A549 (cell line): ENCODE data around the gene OXNAD1.

ENCODE experiments used
- CEBPB ChIP-seq, 2 experiments: fragments of >200 bp in 1 of 2; sonication (Bioruptor Twin) in 1 of 2; formaldehyde crosslinking in 1 of 2; IDR thresholded peaks; 2 replicates each; pipeline ENCODE4 v1.6.1; 2012 to 2016
- CHD2 ChIP-seq: fragments of 150-350 bp; IDR thresholded peaks from 2 replicates; pipeline ENCODE4 v1.6.1; 2014; ENCODE audit warnings: low read length; ENCODE audit not compliant: partially characterized antibody
- CTCF ChIP-seq: fragments of >200 bp; sonication (Bioruptor Twin); formaldehyde crosslinking; IDR thresholded peaks from 3 replicates; pipeline ENCODE4 v1.5.1; 2016
- MYC ChIP-seq: IDR thresholded peaks from 2 replicates; pipeline ENCODE4 v1.6.1; 2012; ENCODE audit warnings: mild to moderate bottlenecking, inconsistent platforms, low read length, improper control_type of control experiment, borderline replicate concordance
- NR3C1 ChIP-seq: fragments of >200 bp; sonication (Bioruptor Twin); formaldehyde crosslinking; IDR thresholded peaks from 3 replicates; pipeline ENCODE4 v1.6.1; 2017
- POLR2A ChIP-seq: IDR thresholded peaks from 2 replicates; pipeline ENCODE4 v1.6.1; 2012; ENCODE audit warnings: mild to moderate bottlenecking, low read length
- RAD21 ChIP-seq, 2 experiments: fragments of >200 bp in 1 of 2; sonication (Bioruptor Twin) in 1 of 2; formaldehyde crosslinking in 1 of 2; IDR thresholded peaks in 1 of 2; conservative IDR thresholded peaks in 1 of 2; 2 replicates in 1 of 2; 3 replicates in 1 of 2; pipeline ENCODE4 v1.6.1; 2012 to 2018; ENCODE audit warnings: inconsistent platforms in 1 of 2
- RFX5 ChIP-seq: fragments of 450-650 bp; IDR thresholded peaks from 2 replicates; pipeline ENCODE4 v1.7.1; 2014; ENCODE audit warnings: antibody characterized with exemption, mild to moderate bottlenecking, moderate library complexity
- USF2 ChIP-seq: fragments of 450-650 bp; IDR thresholded peaks from 2 replicates; pipeline ENCODE4 v1.6.1; 2014; ENCODE audit warnings: antibody characterized with exemption
- ZFP36 ChIP-seq: fragments of 450-650 bp; IDR thresholded peaks from 2 replicates; pipeline ENCODE4 v1.6.1; 2014; ENCODE audit warnings: borderline replicate concordance; ENCODE audit not compliant: partially characterized antibody

- TF ChIP-seq RAD21 (conservative IDR thresholded peaks at IDR 0.05 in 1 of 2, IDR thresholded peaks at IDR 0.05 in 1 of 2) (no peak), ZFP36 (no peak), NR3C1 (no peak), CTCF (no peak), POLR2A (no peak), USF2 (no peak), CEBPB (IDR thresholded peaks at IDR 0.05) (no peak), CHD2 (no peak), RFX5 (no peak), MYC (no peak)
Measured at GRCh38 chr3:16233806-16234205, 31.2 kb upstream of the OXNAD1 start.
